HepG2 (cell line): ENCODE results near the gene ARAP1. TPM values are rescaled to one million over a fixed set of nuclear protein-coding genes. Genes with fewer than 3 reads are reported as not detected.

Experiments
- BCL3 ChIP-seq: sonication (generic); formaldehyde crosslinking; IDR thresholded peaks from 2 replicates; pipeline ENCODE4 v1.5.1; 2020; ENCODE audit warnings: mild to moderate bottlenecking, missing genetic modification reagents, moderate library complexity
- CERS6 ChIP-seq: sonication (generic); formaldehyde crosslinking; IDR thresholded peaks from 2 replicates; pipeline ENCODE4 v1.5.0; 2020; ENCODE audit warnings: missing genetic modification reagents
- CHD4 ChIP-seq: fragments of 200-600 bp; sonication (generic); IDR thresholded peaks from 2 replicates; pipeline ENCODE4 v1.7.0; 2017; ENCODE audit warnings: mild to moderate bottlenecking, low read length, borderline replicate concordance
- ETV6 ChIP-seq: sonication (generic); formaldehyde crosslinking; conservative IDR thresholded peaks from 2 replicates; pipeline ENCODE4 v1.4.0; 2020; ENCODE audit warnings: missing genetic modification reagents
- HIC2 ChIP-seq: sonication (generic); formaldehyde crosslinking; IDR thresholded peaks from 2 replicates; pipeline ENCODE4 v1.9.0; 2022; ENCODE audit warnings: low read depth, missing genetic modification reagents
- REST ChIP-seq, 2 experiments: IDR thresholded peaks; 2 replicates each; pipeline ENCODE4 v1.6.1; 2011 to 2012; ENCODE audit warnings: low read length in 2 of 2, borderline replicate concordance in 1 of 2, low read depth in 1 of 2, mild to moderate bottlenecking in 1 of 2, moderate library complexity in 1 of 2
- SOX13 ChIP-seq, 3 experiments: fragments of 450-650 bp in 1 of 3; sonication (generic) in 1 of 3; formaldehyde crosslinking in 1 of 3; IDR thresholded peaks in 2 of 3; conservative IDR thresholded peaks in 1 of 3; 2 replicates each; pipeline versions ENCODE4 v1.5.0 to v1.6.1; 2016 to 2020; ENCODE audit warnings: antibody characterized with exemption in 1 of 3, mild to moderate bottlenecking in 1 of 3, missing compliant biosample characterization in 1 of 3, missing genetic modification reagents in 1 of 3, moderate library complexity in 1 of 3
- SYNCRIP ChIP-seq: fragments of 200-400 bp; formaldehyde crosslinking; IDR thresholded peaks from 2 replicates; pipeline ENCODE4 v1.6.1; 2018; ENCODE audit warnings: mild to moderate bottlenecking, low read depth, low read length; ENCODE audit not compliant: insufficient read depth
- TFDP2 ChIP-seq: sonication (generic); formaldehyde crosslinking; IDR thresholded peaks from 2 replicates; pipeline ENCODE4 v1.4.0; 2020; ENCODE audit warnings: missing genetic modification reagents
- ZBTB38 ChIP-seq: sonication (generic); formaldehyde crosslinking; IDR thresholded peaks from 2 replicates; pipeline ENCODE4 v1.5.1; 2020; ENCODE audit warnings: mild to moderate bottlenecking, missing genetic modification reagents
- ZNF18 ChIP-seq: sonication (generic); formaldehyde crosslinking; IDR thresholded peaks from 2 replicates; pipeline ENCODE4 v1.8.0; 2022; ENCODE audit warnings: mild to moderate bottlenecking, missing genetic modification reagents; ENCODE audit not compliant: insufficient replicate concordance
- ZNF530 ChIP-seq: sonication (generic); formaldehyde crosslinking; IDR thresholded peaks from 2 replicates; pipeline ENCODE4 v1.5.0; 2020; ENCODE audit warnings: low read depth, mild to moderate bottlenecking, missing genetic modification reagents
- ZNF75D ChIP-seq: sonication (generic); formaldehyde crosslinking; IDR thresholded peaks from 2 replicates; pipeline ENCODE4 v1.8.1; 2023; ENCODE audit warnings: missing genetic modification reagents, mild to moderate bottlenecking, borderline replicate concordance
- ZSCAN20 ChIP-seq: sonication (generic); formaldehyde crosslinking; IDR thresholded peaks from 2 replicates; pipeline ENCODE4 v1.4.0; 2020; ENCODE audit warnings: missing genetic modification reagents, mild to moderate bottlenecking, borderline replicate concordance
- polyA plus RNA-seq, 8 experiments: library from polyadenylated mRNA; depleted of rRNA in 3 of 8; stranded (reverse) in 7 of 8; unstranded in 1 of 8; fragments of >200 nt; fragmentation: Illumina TruSeq in 4 of 8; extraction: Trizol in 4 of 8; gene quantifications; 2 replicates each; pipeline versions ENCODE4 v1.2.1 to v1.2.3, GENCODE V29; 2011 to 2016; ENCODE audit warnings: low read depth in 4 of 8, missing spikeins in 1 of 8, mixed read lengths in 1 of 8; ENCODE audit not compliant: insufficient read depth in 1 of 8
- total RNA-seq, 5 experiments: library from RNA; depleted of rRNA; stranded (reverse); fragments of >200 nt; fragmentation: Illumina TruSeq; extraction: Trizol; gene quantifications; 2 replicates each; pipeline ENCODE4 v1.2.3, GENCODE V29; 2016; ENCODE audit warnings: low read depth in 1 of 5

Gene ARAP1
- total and polyA plus RNA-seq, 2 of the 13 experiments (the other 11 are each of a cell fraction or from before 2014, with no cell fraction given), result 43.2 to 55.5 TPM

- TF ChIP-seq ZNF18 (CRISPR knock-in tag), result no peak
- no peak for TF ChIP-seq SYNCRIP
- TF ChIP-seq SOX13 (IDR thresholded peaks at IDR 0.05), result no peak
- peak in 1 of 2 experiments; percentile 50; a peak in 1 of 4 replicates for TF ChIP-seq SOX13 (CRISPR knock-in tag; conservative IDR thresholded peaks at IDR 0.05 in 1 of 2, IDR thresholded peaks at IDR 0.05 in 1 of 2)
- no peak for TF ChIP-seq ZBTB38 (CRISPR knock-in tag)
- TF ChIP-seq BCL3 (CRISPR knock-in tag), result no peak
- TF ChIP-seq TFDP2 (CRISPR knock-in tag), result 0 out of 2 replicates have a peak, but pooled peaks have one; percentile 34
- no peak for TF ChIP-seq CHD4
- TF ChIP-seq ZNF530 (CRISPR knock-in tag), result no peak
- no peak for TF ChIP-seq ZSCAN20 (CRISPR knock-in tag)
- no peak for TF ChIP-seq ETV6 (CRISPR knock-in tag)
- peak; percentile 24; the same call in 1 of the 2 replicates for TF ChIP-seq HIC2
- no peak for TF ChIP-seq REST (IDR thresholded peaks at IDR 0.05; ENCODE audit: borderline replicate concordance in 1 of 2, low read depth in 1 of 2, low read length in 2 of 2)
- TF ChIP-seq ZNF75D (CRISPR knock-in tag), result no peak
- TF ChIP-seq CERS6, result no peak
Observed at GRCh38 chr11:72778535-72779494, 26.6 kb upstream of the ARAP1 start (continued).
